ENCODE measurements around the gene NIBAN1. TPM values are rescaled to one million over a fixed set of nuclear protein-coding genes. Genes with fewer than 3 reads are reported as not detected.

NIBAN1 gene
- total and polyA plus RNA-seq, 9 of the 15 experiments (the other 6 are each of a cell fraction or from before 2014, with no cell fraction given) = 1.5 to 26.6 (median 16.2) TPM

GRCh38 chr1:184974056-184974836, at the start of gene NIBAN1 (continued):
- TF ChIP-seq E2F8 (IDR thresholded peaks at IDR 0.05; ENCODE audit: low read depth, partially characterized antibody) (peak; percentile 51), ZNF766 (CRISPR knock-in tag; conservative IDR thresholded peaks at IDR 0.05) (peak; percentile 10; the same call in 1 of the 2 replicates), SAFB (IDR thresholded peaks at IDR 0.05; ENCODE audit: borderline replicate concordance, low read depth, low read length) (peak; percentile 30; the same call in 1 of the 2 replicates), BRCA1 (IDR thresholded peaks at IDR 0.05) (no peak), BRCA1 (CRISPR knock-in tag; IDR thresholded peaks at IDR 0.05) (0 out of 2 replicates have a peak, but pooled peaks have one; percentile 54), ZNF41 (CRISPR knock-in tag; conservative IDR thresholded peaks at IDR 0.05) (no peak), ZEB2 (IDR thresholded peaks at IDR 0.05) (0 out of 2 replicates have a peak, but pooled peaks have one; percentile 40), ZNF146 (CRISPR knock-in tag; IDR thresholded peaks at IDR 0.05; ENCODE audit: unreplicated experiment) (no peak), FIP1L1 (IDR thresholded peaks at IDR 0.05; ENCODE audit: low read depth, low read length, poor library complexity, severe bottlenecking) (peak; percentile 88), STAG1 (CRISPR knock-in tag; IDR thresholded peaks at IDR 0.05; ENCODE audit: borderline replicate concordance) (0 out of 2 replicates have a peak, but pooled peaks have one; percentile 39), SMAD3 (CRISPR knock-in tag; conservative IDR thresholded peaks at IDR 0.05) (no peak), CTCFL (IDR thresholded peaks at IDR 0.05; ENCODE audit: borderline replicate concordance, insufficient read depth, low read depth, low read length, poor library complexity, severe bottlenecking) (peak; percentile 26), SMARCC2 (IDR thresholded peaks at IDR 0.05; ENCODE audit: low read depth) (no peak)
- TF ChIP-seq, protein P1, sequence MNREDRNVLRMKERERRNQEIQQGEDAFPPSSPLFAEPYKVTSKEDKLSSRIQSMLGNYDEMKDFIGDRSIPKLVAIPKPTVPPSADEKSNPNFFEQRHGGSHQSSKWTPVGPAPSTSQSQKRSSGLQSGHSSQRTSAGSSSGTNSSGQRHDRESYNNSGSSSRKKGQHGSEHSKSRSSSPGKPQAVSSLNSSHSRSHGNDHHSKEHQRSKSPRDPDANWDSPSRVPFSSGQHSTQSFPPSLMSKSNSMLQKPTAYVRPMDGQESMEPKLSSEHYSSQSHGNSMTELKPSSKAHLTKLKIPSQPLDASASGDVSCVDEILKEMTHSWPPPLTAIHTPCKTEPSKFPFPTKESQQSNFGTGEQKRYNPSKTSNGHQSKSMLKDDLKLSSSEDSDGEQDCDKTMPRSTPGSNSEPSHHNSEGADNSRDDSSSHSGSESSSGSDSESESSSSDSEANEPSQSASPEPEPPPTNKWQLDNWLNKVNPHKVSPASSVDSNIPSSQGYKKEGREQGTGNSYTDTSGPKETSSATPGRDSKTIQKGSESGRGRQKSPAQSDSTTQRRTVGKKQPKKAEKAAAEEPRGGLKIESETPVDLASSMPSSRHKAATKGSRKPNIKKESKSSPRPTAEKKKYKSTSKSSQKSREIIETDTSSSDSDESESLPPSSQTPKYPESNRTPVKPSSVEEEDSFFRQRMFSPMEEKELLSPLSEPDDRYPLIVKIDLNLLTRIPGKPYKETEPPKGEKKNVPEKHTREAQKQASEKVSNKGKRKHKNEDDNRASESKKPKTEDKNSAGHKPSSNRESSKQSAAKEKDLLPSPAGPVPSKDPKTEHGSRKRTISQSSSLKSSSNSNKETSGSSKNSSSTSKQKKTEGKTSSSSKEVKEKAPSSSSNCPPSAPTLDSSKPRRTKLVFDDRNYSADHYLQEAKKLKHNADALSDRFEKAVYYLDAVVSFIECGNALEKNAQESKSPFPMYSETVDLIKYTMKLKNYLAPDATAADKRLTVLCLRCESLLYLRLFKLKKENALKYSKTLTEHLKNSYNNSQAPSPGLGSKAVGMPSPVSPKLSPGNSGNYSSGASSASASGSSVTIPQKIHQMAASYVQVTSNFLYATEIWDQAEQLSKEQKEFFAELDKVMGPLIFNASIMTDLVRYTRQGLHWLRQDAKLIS (CRISPR knock-in tag; IDR thresholded peaks at IDR 0.05) = peak; percentile 84; the same call in 1 of the 2 replicates
- TF ChIP-seq, protein P2, sequence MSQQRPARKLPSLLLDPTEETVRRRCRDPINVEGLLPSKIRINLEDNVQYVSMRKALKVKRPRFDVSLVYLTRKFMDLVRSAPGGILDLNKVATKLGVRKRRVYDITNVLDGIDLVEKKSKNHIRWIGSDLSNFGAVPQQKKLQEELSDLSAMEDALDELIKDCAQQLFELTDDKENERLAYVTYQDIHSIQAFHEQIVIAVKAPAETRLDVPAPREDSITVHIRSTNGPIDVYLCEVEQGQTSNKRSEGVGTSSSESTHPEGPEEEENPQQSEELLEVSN (IDR thresholded peaks at IDR 0.05; ENCODE audit: borderline replicate concordance in 1 of 2, extremely low read depth in 1 of 2, insufficient read depth in 1 of 2, insufficient read length in 1 of 2, low read depth in 1 of 2, low read length in 1 of 2, poor library complexity in 1 of 2, severe bottlenecking in 1 of 2) = peak; percentile 97 to 98

Measured in K562 (cell line).